ENCODE data around the gene BCL6B.

DNA sequence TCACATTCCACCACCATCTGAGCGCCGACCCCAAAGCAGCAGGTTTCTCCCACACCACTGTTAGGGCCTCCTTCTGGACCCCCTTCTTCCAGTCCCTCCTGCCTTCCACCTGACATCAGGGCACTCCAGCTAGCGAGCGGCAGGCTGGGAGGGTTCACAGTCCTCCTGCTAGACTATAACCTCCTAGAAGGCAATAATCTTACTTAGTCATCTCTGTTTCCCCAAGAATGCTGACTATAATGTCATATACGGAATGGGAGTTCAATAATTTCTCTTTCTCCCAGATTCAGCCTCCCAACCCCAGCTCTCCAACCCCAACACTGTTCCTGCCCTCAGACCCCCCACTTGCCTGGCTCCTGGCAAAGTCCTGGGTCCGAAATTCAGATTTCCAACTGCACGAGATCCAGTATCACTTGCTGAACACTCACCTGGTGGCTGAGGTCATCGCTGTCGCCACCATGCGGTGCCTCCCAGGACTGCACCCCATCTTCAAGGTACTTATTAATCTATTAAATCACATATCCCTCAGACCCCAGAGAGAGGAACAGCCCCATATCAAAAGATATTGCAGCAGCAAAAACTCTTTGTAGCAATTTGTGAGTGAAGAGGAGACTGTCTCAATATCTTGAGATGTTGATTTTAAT is 21.4 kb upstream of the BCL6B start:
- TF ChIP-seq POLR2A (IDR thresholded peaks at IDR 0.05), result no peak
- TF ChIP-seq, protein P1, sequence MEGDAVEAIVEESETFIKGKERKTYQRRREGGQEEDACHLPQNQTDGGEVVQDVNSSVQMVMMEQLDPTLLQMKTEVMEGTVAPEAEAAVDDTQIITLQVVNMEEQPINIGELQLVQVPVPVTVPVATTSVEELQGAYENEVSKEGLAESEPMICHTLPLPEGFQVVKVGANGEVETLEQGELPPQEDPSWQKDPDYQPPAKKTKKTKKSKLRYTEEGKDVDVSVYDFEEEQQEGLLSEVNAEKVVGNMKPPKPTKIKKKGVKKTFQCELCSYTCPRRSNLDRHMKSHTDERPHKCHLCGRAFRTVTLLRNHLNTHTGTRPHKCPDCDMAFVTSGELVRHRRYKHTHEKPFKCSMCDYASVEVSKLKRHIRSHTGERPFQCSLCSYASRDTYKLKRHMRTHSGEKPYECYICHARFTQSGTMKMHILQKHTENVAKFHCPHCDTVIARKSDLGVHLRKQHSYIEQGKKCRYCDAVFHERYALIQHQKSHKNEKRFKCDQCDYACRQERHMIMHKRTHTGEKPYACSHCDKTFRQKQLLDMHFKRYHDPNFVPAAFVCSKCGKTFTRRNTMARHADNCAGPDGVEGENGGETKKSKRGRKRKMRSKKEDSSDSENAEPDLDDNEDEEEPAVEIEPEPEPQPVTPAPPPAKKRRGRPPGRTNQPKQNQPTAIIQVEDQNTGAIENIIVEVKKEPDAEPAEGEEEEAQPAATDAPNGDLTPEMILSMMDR (IDR thresholded peaks at IDR 0.05), result no peak

All from uterus (tissue), 2 donors.